SH-SY5Y (cell line): ENCODE measurements around the gene GPR34.

Experiments used
- GATA2 ChIP-seq: IDR thresholded peaks from 2 replicates; pipeline ENCODE4 v1.6.1; 2011; ENCODE audit warnings: mild to moderate bottlenecking, low read depth, low read length
- GATA3 ChIP-seq: IDR thresholded peaks from 2 replicates; pipeline ENCODE4 v1.6.1; 2011; ENCODE audit warnings: low read depth, mild to moderate bottlenecking, low read length, moderate library complexity

DNA sequence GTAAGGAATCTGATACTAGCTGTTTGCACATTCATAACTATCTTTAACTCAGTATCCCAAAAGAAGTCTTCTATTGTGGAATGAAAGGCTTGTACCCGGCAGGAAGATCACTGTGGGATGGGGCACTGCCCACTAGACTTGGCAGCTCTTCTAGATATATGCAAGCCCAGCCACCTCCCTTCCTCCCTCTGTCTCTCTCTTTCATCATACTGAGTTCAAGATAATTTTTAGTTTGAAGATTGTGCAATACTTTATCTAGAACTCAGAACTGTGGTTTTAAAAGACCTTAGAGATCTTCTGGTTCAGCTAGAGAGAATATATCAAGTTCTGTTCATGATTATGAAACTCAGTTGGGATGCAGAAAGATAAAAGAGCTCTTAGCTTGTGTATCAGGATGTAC is 22.5 kb upstream of the GPR34 start:
- TF ChIP-seq GATA3: no peak
- no peak for TF ChIP-seq GATA2
